ENCODE measurements around the gene CTBP2.

- TF ChIP-seq CTCF (conservative IDR thresholded peaks at IDR 0.05), result no peak
- TF ChIP-seq ZFX (IDR thresholded peaks at IDR 0.05), result no peak
These were observed 24.7 kb downstream of the CTBP2 start for GRCh38 chr10:125135771-125136035.

Measured in C4-2B (cell line).